WTC11 (cell line): Measurements from ENCODE around the gene CGB7. TPM values are rescaled to one million over a fixed set of nuclear protein-coding genes. Genes with fewer than 3 reads are reported as not detected.

ENCODE experiments used
- ATAC-seq: fragments of 200-7000 bp; cut with Tn5 transposase; 2 replicates; pipeline ENCODE4 v1.10.0; 2021; ENCODE audit warnings: mild to moderate bottlenecking, moderate library complexity
- CTCF ChIA-PET: fragments of 300-600 bp; sonication (Branson Sonifier 250); formaldehyde crosslinking; loops from one replicate; lab custom pipeline; 2021; ENCODE audit warnings: antibody characterized with exemption; lab: Charles Lee
- POLR2A ChIA-PET: fragments of 350-600 bp; sonication (Branson Sonifier 250); formaldehyde crosslinking; loops from one replicate; lab custom pipeline; 2021; ENCODE audit warnings: antibody characterized with exemption; lab: Charles Lee
- DNase-seq: peaks from one replicate; pipeline ENCODE4 v3.0.0; 2021; ENCODE audit warnings: low spot score
- H3K27ac Mint-ChIP-seq: 2 replicates; pipeline ENCODE4 v1.8.0; 2021; ENCODE audit warnings: mixed read lengths
- H3K27me3 Mint-ChIP-seq: 2 replicates; pipeline ENCODE4 v1.8.0; 2021; ENCODE audit warnings: low read depth, mild to moderate bottlenecking, moderate library complexity, mixed read lengths
- H3K36me3 Mint-ChIP-seq: 2 replicates; pipeline ENCODE4 v1.8.0; 2021; ENCODE audit warnings: mixed read lengths
- H3K4me1 Mint-ChIP-seq: 2 replicates; pipeline ENCODE4 v1.8.0; 2022; ENCODE audit warnings: mixed read lengths
- H3K4me3 Mint-ChIP-seq: 2 replicates; pipeline ENCODE4 v1.8.0; 2021; ENCODE audit warnings: mild to moderate bottlenecking, moderate library complexity, mixed read lengths
- H3K9me3 Mint-ChIP-seq: 2 replicates; pipeline ENCODE4 v1.8.0; 2021; ENCODE audit warnings: mixed read lengths
- E2F4 ChIP-seq: sonication (generic); formaldehyde crosslinking; IDR thresholded peaks from 2 replicates; pipeline ENCODE4 v1.8.1; 2022; ENCODE audit warnings: low read depth, mild to moderate bottlenecking, moderate library complexity, missing genetic modification reagents, borderline replicate concordance
- E2F5 ChIP-seq: sonication (generic); formaldehyde crosslinking; IDR thresholded peaks from 2 replicates; pipeline ENCODE4 v1.8.1; 2022; ENCODE audit warnings: mild to moderate bottlenecking, moderate library complexity, missing genetic modification reagents
- EMX1 ChIP-seq: fragments of 250-450 bp; sonication (Bioruptor Pico); IDR thresholded peaks from 2 replicates; pipeline ENCODE4 v1.8.0; 2021; ENCODE audit warnings: mild to moderate bottlenecking
- FOXJ3 ChIP-seq: sonication (generic); formaldehyde crosslinking; IDR thresholded peaks from 2 replicates; pipeline ENCODE4 v1.9.0; 2021; ENCODE audit warnings: missing genetic modification reagents, mild to moderate bottlenecking, borderline replicate concordance
- FOXK1 ChIP-seq: sonication (generic); formaldehyde crosslinking; IDR thresholded peaks from 2 replicates; pipeline ENCODE4 v1.8.0; 2022; ENCODE audit warnings: mild to moderate bottlenecking, moderate library complexity, missing genetic modification reagents
- FOXP1 ChIP-seq: sonication (generic); formaldehyde crosslinking; IDR thresholded peaks from 2 replicates; pipeline ENCODE4 v1.8.0; 2022; ENCODE audit warnings: missing genetic modification reagents, mild to moderate bottlenecking, moderate library complexity, borderline replicate concordance
- MYBL2 ChIP-seq: sonication (generic); formaldehyde crosslinking; IDR thresholded peaks from 2 replicates; pipeline ENCODE4 v1.8.1; 2023; ENCODE audit warnings: mild to moderate bottlenecking, moderate library complexity, missing genetic modification reagents
- NR1H2 ChIP-seq: sonication (generic); formaldehyde crosslinking; IDR thresholded peaks from 2 replicates; pipeline ENCODE4 v1.9.0; 2021; ENCODE audit warnings: mild to moderate bottlenecking, moderate library complexity, missing genetic modification reagents
- NR2C2 ChIP-seq: sonication (generic); formaldehyde crosslinking; IDR thresholded peaks from 2 replicates; pipeline ENCODE4 v1.8.0; 2022; ENCODE audit warnings: mild to moderate bottlenecking, missing genetic modification reagents
- SMAD3 ChIP-seq: sonication (generic); formaldehyde crosslinking; IDR thresholded peaks from 2 replicates; pipeline ENCODE4 v1.8.0; 2022; ENCODE audit warnings: missing genetic modification reagents, mild to moderate bottlenecking, borderline replicate concordance
- ZBTB21 ChIP-seq: sonication (generic); formaldehyde crosslinking; IDR thresholded peaks from 2 replicates; pipeline ENCODE4 v1.8.1; 2023; ENCODE audit warnings: mild to moderate bottlenecking, missing genetic modification reagents, borderline replicate concordance
- ZNF263 ChIP-seq: sonication (generic); formaldehyde crosslinking; IDR thresholded peaks from 2 replicates; pipeline ENCODE4 v1.8.1; 2022; ENCODE audit warnings: low read depth, mild to moderate bottlenecking, moderate library complexity, missing genetic modification reagents
- ZNF423 ChIP-seq: fragments of 250-450 bp; sonication (Bioruptor Pico); IDR thresholded peaks from 2 replicates; pipeline ENCODE4 v2.1.2; 2022; ENCODE audit warnings: mild to moderate bottlenecking, moderate library complexity
- ZNF425 ChIP-seq: fragments of 250-450 bp; sonication (Bioruptor Pico); conservative IDR thresholded peaks from 2 replicates; pipeline ENCODE4 v1.9.0; 2021; ENCODE audit warnings: mild to moderate bottlenecking
- ZSCAN18 ChIP-seq: fragments of 250-450 bp; sonication (Bioruptor Pico); IDR thresholded peaks from 2 replicates; pipeline ENCODE4 v2.1.2; 2022; ENCODE audit warnings: mild to moderate bottlenecking, moderate library complexity
- total RNA-seq: library from RNA; stranded (reverse); gene quantifications from 3 replicates; pipeline ENCODE4 v1.2.3, GENCODE V29; 2021
- TF ChIP-seq, protein P1 (sequence below): sonication (generic); formaldehyde crosslinking; IDR thresholded peaks from 2 replicates; pipeline ENCODE4 v1.8.0; 2022; ENCODE audit warnings: missing genetic modification reagents
- TF ChIP-seq, protein P2 (sequence below): sonication (generic); formaldehyde crosslinking; IDR thresholded peaks from 2 replicates; pipeline ENCODE4 v1.8.0; 2022; ENCODE audit warnings: mild to moderate bottlenecking, missing genetic modification reagents
- TF ChIP-seq, protein P3 (sequence below): sonication (generic); formaldehyde crosslinking; IDR thresholded peaks from 2 replicates; pipeline ENCODE4 v1.8.1; 2022; ENCODE audit warnings: mild to moderate bottlenecking, missing genetic modification reagents, moderate library complexity, borderline replicate concordance

The CGB7 gene
- total RNA-seq, 1 experiment from 2014 or later = 1.6 TPM

- TF ChIP-seq, protein P1, sequence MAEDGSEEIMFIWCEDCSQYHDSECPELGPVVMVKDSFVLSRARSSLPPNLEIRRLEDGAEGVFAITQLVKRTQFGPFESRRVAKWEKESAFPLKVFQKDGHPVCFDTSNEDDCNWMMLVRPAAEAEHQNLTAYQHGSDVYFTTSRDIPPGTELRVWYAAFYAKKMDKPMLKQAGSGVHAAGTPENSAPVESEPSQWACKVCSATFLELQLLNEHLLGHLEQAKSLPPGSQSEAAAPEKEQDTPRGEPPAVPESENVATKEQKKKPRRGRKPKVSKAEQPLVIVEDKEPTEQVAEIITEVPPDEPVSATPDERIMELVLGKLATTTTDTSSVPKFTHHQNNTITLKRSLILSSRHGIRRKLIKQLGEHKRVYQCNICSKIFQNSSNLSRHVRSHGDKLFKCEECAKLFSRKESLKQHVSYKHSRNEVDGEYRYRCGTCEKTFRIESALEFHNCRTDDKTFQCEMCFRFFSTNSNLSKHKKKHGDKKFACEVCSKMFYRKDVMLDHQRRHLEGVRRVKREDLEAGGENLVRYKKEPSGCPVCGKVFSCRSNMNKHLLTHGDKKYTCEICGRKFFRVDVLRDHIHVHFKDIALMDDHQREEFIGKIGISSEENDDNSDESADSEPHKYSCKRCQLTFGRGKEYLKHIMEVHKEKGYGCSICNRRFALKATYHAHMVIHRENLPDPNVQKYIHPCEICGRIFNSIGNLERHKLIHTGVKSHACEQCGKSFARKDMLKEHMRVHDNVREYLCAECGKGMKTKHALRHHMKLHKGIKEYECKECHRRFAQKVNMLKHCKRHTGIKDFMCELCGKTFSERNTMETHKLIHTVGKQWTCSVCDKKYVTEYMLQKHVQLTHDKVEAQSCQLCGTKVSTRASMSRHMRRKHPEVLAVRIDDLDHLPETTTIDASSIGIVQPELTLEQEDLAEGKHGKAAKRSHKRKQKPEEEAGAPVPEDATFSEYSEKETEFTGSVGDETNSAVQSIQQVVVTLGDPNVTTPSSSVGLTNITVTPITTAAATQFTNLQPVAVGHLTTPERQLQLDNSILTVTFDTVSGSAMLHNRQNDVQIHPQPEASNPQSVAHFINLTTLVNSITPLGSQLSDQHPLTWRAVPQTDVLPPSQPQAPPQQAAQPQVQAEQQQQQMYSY (CRISPR knock-in tag) = peak; percentile 31; the same call in 1 of the 2 replicates
These were observed 14.5 kb upstream of the CGB7 start (continued) for GRCh38 chr19:49071860-49072547.

- H3K36me3 Mint-ChIP-seq = no peaks in the 10 kb centered on the region; the same call in 1 of the 2 replicates
- H3K27me3 Mint-ChIP-seq = peaks cover 95% of the 10 kb centered on the region
These were observed 12.9 kb upstream of the CGB7 start for GRCh38 chr19:49070416-49070815.

GRCh38 chr19:49069026-49069425 is 11.5 kb upstream of the CGB7 start:
- ChIA-PET CTCF (interaction anchor here (1.0 to 3.3 kb wide), 5 partner anchors 13 to 141 kb away, joined by 3 to 10 read pairs (median 7); partner anchors contain the start of gene RUVBL2), POLR2A (no interaction called here)
- no peak overlapping the region for H3K27ac Mint-ChIP-seq
- H3K36me3 Mint-ChIP-seq = no peaks in the 10 kb centered on the region; the same call in 1 of the 2 replicates
- DNase-seq = no peak
- H3K4me1 Mint-ChIP-seq = peaks cover 32% of the 10 kb centered on the region
- H3K4me3 Mint-ChIP-seq = no peak overlapping the region
- H3K9me3 Mint-ChIP-seq = peaks cover 8% of the 10 kb centered on the region
- no peak for ATAC-seq
- peaks cover 90% of the 10 kb centered on the region for H3K27me3 Mint-ChIP-seq
- TF ChIP-seq MYBL2 (no peak), NR1H2 (CRISPR knock-in tag) (no peak), NR2C2 (no peak), FOXJ3 (CRISPR knock-in tag) (no peak), ZNF263 (CRISPR knock-in tag) (no peak), SMAD3 (CRISPR knock-in tag) (no peak), FOXP1 (CRISPR knock-in tag) (no peak), ZNF425 (no peak), EMX1 (CRISPR knock-in tag) (no peak), E2F4 (CRISPR knock-in tag) (no peak), ZNF423 (CRISPR knock-in tag) (no peak)
- TF ChIP-seq, protein P2, sequence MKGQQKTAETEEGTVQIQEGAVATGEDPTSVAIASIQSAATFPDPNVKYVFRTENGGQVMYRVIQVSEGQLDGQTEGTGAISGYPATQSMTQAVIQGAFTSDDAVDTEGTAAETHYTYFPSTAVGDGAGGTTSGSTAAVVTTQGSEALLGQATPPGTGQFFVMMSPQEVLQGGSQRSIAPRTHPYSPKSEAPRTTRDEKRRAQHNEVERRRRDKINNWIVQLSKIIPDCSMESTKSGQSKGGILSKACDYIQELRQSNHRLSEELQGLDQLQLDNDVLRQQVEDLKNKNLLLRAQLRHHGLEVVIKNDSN (CRISPR knock-in tag) = no peak
- TF ChIP-seq, protein P3, sequence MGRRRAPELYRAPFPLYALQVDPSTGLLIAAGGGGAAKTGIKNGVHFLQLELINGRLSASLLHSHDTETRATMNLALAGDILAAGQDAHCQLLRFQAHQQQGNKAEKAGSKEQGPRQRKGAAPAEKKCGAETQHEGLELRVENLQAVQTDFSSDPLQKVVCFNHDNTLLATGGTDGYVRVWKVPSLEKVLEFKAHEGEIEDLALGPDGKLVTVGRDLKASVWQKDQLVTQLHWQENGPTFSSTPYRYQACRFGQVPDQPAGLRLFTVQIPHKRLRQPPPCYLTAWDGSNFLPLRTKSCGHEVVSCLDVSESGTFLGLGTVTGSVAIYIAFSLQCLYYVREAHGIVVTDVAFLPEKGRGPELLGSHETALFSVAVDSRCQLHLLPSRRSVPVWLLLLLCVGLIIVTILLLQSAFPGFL (CRISPR knock-in tag) = no peak

More at GRCh38 chr19:49070416-49070815, 12.9 kb upstream of the CGB7 start:
- CTCF ChIA-PET = interaction anchor here (0.9 to 3.3 kb wide), 6 partner anchors 14 to 140 kb away, joined by 3 to 10 read pairs (median 6); no protein-coding TSS in a partner anchor
- DNase-seq (no peak), ATAC-seq (no peak)
- H3K9me3 Mint-ChIP-seq = peaks cover 8% of the 10 kb centered on the region
- POLR2A ChIA-PET = no interaction called here
- TF ChIP-seq ZSCAN18 (CRISPR knock-in tag) (no peak), ZBTB21 (CRISPR knock-in tag) (no peak), FOXK1 (CRISPR knock-in tag) (no peak), E2F5 (CRISPR knock-in tag) (no peak)
- no peak overlapping the region for H3K4me3 Mint-ChIP-seq
- H3K27ac Mint-ChIP-seq = no peak overlapping the region
- peaks cover 28% of the 10 kb centered on the region for H3K4me1 Mint-ChIP-seq
